ENCODE data around the gene NR2F2.
A peak's percentile ranks its signal among the peaks of the same experiment; 100 is the strongest.

DNA sequence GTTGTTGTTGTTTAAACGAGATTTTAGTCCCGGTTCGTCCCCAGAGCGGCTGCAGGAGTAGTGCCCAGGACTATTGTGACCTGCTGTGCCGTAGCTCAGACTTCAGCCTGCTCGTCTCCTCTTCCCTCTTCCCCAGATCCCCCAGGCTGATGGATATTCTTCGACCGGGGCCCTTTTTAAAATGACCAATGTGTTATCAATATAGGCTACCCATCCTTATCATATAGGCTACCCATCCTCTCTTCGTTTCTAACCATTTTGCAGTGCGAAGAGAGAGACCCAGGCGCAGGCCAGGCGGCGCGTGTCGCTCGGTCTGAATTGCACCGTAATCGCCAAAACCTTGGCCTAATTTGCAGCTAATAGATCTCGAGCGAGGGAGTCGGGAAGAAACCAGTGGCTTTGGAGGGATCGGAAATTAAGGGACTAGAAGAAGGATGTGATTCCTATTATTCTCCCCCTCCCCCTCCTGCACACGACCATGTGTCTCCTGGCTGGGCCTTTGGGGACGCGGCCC lies 23.0 kb downstream of the NR2F2 start:
- TF ChIP-seq EP300 (conservative IDR thresholded peaks at IDR 0.05; ENCODE audit: poor library complexity, severe bottlenecking), result no peak
- TF ChIP-seq, protein P1, sequence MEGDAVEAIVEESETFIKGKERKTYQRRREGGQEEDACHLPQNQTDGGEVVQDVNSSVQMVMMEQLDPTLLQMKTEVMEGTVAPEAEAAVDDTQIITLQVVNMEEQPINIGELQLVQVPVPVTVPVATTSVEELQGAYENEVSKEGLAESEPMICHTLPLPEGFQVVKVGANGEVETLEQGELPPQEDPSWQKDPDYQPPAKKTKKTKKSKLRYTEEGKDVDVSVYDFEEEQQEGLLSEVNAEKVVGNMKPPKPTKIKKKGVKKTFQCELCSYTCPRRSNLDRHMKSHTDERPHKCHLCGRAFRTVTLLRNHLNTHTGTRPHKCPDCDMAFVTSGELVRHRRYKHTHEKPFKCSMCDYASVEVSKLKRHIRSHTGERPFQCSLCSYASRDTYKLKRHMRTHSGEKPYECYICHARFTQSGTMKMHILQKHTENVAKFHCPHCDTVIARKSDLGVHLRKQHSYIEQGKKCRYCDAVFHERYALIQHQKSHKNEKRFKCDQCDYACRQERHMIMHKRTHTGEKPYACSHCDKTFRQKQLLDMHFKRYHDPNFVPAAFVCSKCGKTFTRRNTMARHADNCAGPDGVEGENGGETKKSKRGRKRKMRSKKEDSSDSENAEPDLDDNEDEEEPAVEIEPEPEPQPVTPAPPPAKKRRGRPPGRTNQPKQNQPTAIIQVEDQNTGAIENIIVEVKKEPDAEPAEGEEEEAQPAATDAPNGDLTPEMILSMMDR (IDR thresholded peaks at IDR 0.05; ENCODE audit: poor library complexity, severe bottlenecking), result no peak
- peak; percentile 23 for TF ChIP-seq POLR2AphosphoS5 (IDR thresholded peaks at IDR 0.05)
- TF ChIP-seq SMC3 (conservative IDR thresholded peaks at IDR 0.05; ENCODE audit: poor library complexity), result no peak
- TF ChIP-seq EZH2 (IDR thresholded peaks at IDR 0.05; ENCODE audit: borderline replicate concordance, insufficient read depth, low read length, poor library complexity, severe bottlenecking), result no peak
- no peak for TF ChIP-seq TAF1 (IDR thresholded peaks at IDR 0.05; ENCODE audit: low read depth)
- TF ChIP-seq, protein P2, sequence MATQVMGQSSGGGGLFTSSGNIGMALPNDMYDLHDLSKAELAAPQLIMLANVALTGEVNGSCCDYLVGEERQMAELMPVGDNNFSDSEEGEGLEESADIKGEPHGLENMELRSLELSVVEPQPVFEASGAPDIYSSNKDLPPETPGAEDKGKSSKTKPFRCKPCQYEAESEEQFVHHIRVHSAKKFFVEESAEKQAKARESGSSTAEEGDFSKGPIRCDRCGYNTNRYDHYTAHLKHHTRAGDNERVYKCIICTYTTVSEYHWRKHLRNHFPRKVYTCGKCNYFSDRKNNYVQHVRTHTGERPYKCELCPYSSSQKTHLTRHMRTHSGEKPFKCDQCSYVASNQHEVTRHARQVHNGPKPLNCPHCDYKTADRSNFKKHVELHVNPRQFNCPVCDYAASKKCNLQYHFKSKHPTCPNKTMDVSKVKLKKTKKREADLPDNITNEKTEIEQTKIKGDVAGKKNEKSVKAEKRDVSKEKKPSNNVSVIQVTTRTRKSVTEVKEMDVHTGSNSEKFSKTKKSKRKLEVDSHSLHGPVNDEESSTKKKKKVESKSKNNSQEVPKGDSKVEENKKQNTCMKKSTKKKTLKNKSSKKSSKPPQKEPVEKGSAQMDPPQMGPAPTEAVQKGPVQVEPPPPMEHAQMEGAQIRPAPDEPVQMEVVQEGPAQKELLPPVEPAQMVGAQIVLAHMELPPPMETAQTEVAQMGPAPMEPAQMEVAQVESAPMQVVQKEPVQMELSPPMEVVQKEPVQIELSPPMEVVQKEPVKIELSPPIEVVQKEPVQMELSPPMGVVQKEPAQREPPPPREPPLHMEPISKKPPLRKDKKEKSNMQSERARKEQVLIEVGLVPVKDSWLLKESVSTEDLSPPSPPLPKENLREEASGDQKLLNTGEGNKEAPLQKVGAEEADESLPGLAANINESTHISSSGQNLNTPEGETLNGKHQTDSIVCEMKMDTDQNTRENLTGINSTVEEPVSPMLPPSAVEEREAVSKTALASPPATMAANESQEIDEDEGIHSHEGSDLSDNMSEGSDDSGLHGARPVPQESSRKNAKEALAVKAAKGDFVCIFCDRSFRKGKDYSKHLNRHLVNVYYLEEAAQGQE (IDR thresholded peaks at IDR 0.05; ENCODE audit: borderline replicate concordance), result no peak
- no peak for TF ChIP-seq MXI1 (conservative IDR thresholded peaks at IDR 0.05; ENCODE audit: poor library complexity, severe bottlenecking)

Data from neural cell (in vitro differentiated cells).